Suprapubic skin (tissue), 4 donors: ENCODE measurements around the gene USB1.
"Not testable (repeated sequence)": the region's sequence is repeated elsewhere in the genome, so short reads cannot be mapped to it uniquely, and the experiment has no call there.

Experiments used
- EP300 ChIP-seq: sonication (generic); formaldehyde crosslinking; IDR thresholded peaks from one replicate; pipeline ENCODE4 v1.6.1; 2017; ENCODE audit warnings: antibody characterized with exemption
- POLR2A ChIP-seq, 2 donors: fragments of 450-650 bp; IDR thresholded peaks; one replicate each; pipeline ENCODE4 v1.6.1; 2017; ENCODE audit warnings: antibody characterized with exemption in 2 of 2, mild to moderate bottlenecking in 2 of 2, moderate library complexity in 2 of 2
- POLR2AphosphoS5 ChIP-seq, 3 donors: sonication (generic); formaldehyde crosslinking; IDR thresholded peaks; one replicate each; pipeline ENCODE4 v1.6.1; 2017; ENCODE audit warnings: antibody characterized with exemption in 3 of 3
- TF ChIP-seq, protein P1 (sequence below), 2 donors: fragments of 200-600 bp in 1 of 2; fragments of 450-650 bp in 1 of 2; sonication (generic) in 1 of 2; IDR thresholded peaks; one replicate each; pipeline ENCODE4 v1.5.1; 2016 to 2019; ENCODE audit warnings: antibody characterized with exemption in 2 of 2, mild to moderate bottlenecking in 1 of 2, moderate library complexity in 1 of 2

DNA sequence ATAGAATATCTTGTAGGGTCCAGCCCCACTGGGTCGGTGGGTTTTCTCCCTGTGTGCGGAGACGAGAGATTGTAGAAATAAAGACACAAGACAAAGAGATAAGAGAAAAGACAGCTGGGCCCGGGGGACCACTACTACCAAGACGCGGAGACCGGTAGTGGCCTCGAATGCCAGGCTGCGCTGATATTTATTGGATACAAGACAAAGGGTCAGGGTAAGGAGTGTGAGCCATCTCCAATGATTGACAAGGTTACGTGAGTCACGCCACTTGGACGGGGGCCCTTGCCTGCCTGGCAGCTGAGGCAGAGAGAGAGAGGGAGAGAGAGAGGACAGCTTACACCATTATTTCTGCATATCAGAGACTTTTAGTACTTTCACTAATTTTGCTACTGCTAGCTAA, 3.5 kb downstream of the USB1 start:
- TF ChIP-seq, protein P1, sequence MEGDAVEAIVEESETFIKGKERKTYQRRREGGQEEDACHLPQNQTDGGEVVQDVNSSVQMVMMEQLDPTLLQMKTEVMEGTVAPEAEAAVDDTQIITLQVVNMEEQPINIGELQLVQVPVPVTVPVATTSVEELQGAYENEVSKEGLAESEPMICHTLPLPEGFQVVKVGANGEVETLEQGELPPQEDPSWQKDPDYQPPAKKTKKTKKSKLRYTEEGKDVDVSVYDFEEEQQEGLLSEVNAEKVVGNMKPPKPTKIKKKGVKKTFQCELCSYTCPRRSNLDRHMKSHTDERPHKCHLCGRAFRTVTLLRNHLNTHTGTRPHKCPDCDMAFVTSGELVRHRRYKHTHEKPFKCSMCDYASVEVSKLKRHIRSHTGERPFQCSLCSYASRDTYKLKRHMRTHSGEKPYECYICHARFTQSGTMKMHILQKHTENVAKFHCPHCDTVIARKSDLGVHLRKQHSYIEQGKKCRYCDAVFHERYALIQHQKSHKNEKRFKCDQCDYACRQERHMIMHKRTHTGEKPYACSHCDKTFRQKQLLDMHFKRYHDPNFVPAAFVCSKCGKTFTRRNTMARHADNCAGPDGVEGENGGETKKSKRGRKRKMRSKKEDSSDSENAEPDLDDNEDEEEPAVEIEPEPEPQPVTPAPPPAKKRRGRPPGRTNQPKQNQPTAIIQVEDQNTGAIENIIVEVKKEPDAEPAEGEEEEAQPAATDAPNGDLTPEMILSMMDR (IDR thresholded peaks at IDR 0.05), result not testable (repeated sequence)
- TF ChIP-seq EP300; POLR2A (IDR thresholded peaks at IDR 0.05); POLR2AphosphoS5 (IDR thresholded peaks at IDR 0.05): not testable (repeated sequence)
